K562 (cell line): ENCODE data around the gene SORCS2. TPM values are rescaled to one million over a fixed set of nuclear protein-coding genes. Genes with fewer than 3 reads are reported as not detected.

Experiments used
- CBX1 ChIP-seq: sonication (generic); IDR thresholded peaks from 2 replicates; pipeline ENCODE4 v1.6.1; 2016; ENCODE audit warnings: antibody characterized with exemption, low read depth, mild to moderate bottlenecking
- NFRKB ChIP-seq: fragments of 450-650 bp; IDR thresholded peaks from 2 replicates; pipeline ENCODE4 v1.6.1; 2016; ENCODE audit warnings: low read depth
- NFXL1 ChIP-seq: fragments of 450-650 bp; formaldehyde crosslinking; IDR thresholded peaks from 2 replicates; pipeline ENCODE4 v1.4.0; 2021; ENCODE audit warnings: mild to moderate bottlenecking
- POU5F1 ChIP-seq: fragments of 150-350 bp; IDR thresholded peaks from 2 replicates; pipeline ENCODE4 v1.6.1; 2014; ENCODE audit warnings: borderline replicate concordance, low read length, low read depth, mild to moderate bottlenecking; ENCODE audit not compliant: partially characterized antibody
- SP2 ChIP-seq: IDR thresholded peaks from 2 replicates; pipeline ENCODE4 v1.6.1; 2011; ENCODE audit warnings: mild to moderate bottlenecking, low read depth, low read length, moderate library complexity; ENCODE audit not compliant: poor library complexity, severe bottlenecking; ENCODE audit errors: extremely low read depth
- ZBTB8A ChIP-seq: fragments of 450-650 bp; IDR thresholded peaks from 2 replicates; pipeline ENCODE4 v1.6.1; 2018; ENCODE audit warnings: mild to moderate bottlenecking, moderate library complexity; ENCODE audit not compliant: partially characterized antibody
- ZNF140 ChIP-seq: fragments of 250-450 bp; sonication (Bioruptor Pico); IDR thresholded peaks from 2 replicates; pipeline ENCODE4 v1.8.0; 2021; ENCODE audit warnings: moderate library complexity, mild to moderate bottlenecking, inconsistent platforms
- polyA plus RNA-seq, 8 experiments: library from polyadenylated mRNA; depleted of rRNA in 4 of 8; stranded (reverse) in 5 of 8; unstranded in 3 of 8; fragments of >200 nt; fragmentation: Nextera tagmentation in 2 of 8; fragmentation: Illumina TruSeq in 1 of 8; extraction: Ambion mirVana in 2 of 8; extraction: Trizol in 1 of 8; gene quantifications; 2 replicates each; pipeline versions ENCODE4 v1.2.1 to v1.2.3, GENCODE V29; 2011 to 2014; ENCODE audit warnings: inconsistent platforms in 1 of 8, missing spikeins in 1 of 8
- total RNA-seq, 7 experiments: library from RNA; depleted of rRNA in 6 of 7; stranded (reverse); fragments of >200 nt in 6 of 7; fragmentation: Illumina TruSeq in 2 of 7; extraction: Trizol in 2 of 7; gene quantifications; 2 replicates each; pipeline versions ENCODE4 v1.2.1 to v1.2.3, GENCODE V29; 2011 to 2021; ENCODE audit warnings: low replicate concordance in 1 of 7
- TF ChIP-seq, protein P1 (sequence below): sonication (generic); formaldehyde crosslinking; IDR thresholded peaks from 2 replicates; pipeline ENCODE4 v1.8.0; 2022; ENCODE audit warnings: mild to moderate bottlenecking, missing genetic modification reagents
- TF ChIP-seq, protein P2 (sequence below), 3 experiments: fragments of 200-800 bp in 1 of 3; sonication (Bioruptor generic) in 1 of 3; sonication (generic) in 1 of 3; formaldehyde crosslinking in 1 of 3; IDR thresholded peaks; 2 replicates each; pipeline versions ENCODE4 v1.6.1 to v1.8.0; 2016 to 2022; ENCODE audit warnings: mild to moderate bottlenecking in 2 of 3, missing compliant biosample characterization in 2 of 3, missing genetic modification characterization in 2 of 3, missing genetic modification reagents in 1 of 3

SORCS2 gene
- total and polyA plus RNA-seq, 9 of the 15 experiments (the other 6 are each of a cell fraction or from before 2014, with no cell fraction given) = not detected

DNA sequence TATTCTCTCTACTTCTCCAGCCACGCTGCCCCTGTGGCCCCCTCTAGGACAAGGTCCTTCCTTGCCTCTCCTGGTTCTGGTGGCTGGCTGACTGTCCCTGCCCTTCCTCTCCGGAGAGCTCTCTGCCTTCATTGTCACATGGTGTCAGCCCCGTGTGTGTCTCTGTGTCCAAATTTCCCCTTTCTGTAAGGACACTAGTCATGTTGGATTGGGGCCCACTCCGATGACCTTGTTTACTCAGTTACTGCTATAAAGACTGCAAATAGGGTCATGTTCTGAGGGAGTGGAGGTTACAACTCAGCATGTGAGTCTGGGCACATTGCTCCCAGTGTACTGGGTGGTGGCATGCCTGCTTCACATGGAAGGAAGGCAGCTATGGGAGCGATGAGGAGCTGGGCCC, 371.9 kb downstream of the SORCS2 start (continued):
- TF ChIP-seq, protein P1, sequence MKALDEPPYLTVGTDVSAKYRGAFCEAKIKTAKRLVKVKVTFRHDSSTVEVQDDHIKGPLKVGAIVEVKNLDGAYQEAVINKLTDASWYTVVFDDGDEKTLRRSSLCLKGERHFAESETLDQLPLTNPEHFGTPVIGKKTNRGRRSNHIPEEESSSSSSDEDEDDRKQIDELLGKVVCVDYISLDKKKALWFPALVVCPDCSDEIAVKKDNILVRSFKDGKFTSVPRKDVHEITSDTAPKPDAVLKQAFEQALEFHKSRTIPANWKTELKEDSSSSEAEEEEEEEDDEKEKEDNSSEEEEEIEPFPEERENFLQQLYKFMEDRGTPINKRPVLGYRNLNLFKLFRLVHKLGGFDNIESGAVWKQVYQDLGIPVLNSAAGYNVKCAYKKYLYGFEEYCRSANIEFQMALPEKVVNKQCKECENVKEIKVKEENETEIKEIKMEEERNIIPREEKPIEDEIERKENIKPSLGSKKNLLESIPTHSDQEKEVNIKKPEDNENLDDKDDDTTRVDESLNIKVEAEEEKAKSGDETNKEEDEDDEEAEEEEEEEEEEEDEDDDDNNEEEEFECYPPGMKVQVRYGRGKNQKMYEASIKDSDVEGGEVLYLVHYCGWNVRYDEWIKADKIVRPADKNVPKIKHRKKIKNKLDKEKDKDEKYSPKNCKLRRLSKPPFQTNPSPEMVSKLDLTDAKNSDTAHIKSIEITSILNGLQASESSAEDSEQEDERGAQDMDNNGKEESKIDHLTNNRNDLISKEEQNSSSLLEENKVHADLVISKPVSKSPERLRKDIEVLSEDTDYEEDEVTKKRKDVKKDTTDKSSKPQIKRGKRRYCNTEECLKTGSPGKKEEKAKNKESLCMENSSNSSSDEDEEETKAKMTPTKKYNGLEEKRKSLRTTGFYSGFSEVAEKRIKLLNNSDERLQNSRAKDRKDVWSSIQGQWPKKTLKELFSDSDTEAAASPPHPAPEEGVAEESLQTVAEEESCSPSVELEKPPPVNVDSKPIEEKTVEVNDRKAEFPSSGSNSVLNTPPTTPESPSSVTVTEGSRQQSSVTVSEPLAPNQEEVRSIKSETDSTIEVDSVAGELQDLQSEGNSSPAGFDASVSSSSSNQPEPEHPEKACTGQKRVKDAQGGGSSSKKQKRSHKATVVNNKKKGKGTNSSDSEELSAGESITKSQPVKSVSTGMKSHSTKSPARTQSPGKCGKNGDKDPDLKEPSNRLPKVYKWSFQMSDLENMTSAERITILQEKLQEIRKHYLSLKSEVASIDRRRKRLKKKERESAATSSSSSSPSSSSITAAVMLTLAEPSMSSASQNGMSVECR (CRISPR knock-in tag) = no peak
- TF ChIP-seq CBX1 (no peak), SP2 (no peak), ZBTB8A (no peak), NFRKB (no peak), NFXL1 (CRISPR knock-in tag) (no peak), ZNF140 (CRISPR knock-in tag) (no peak), POU5F1 (no peak)
- TF ChIP-seq, protein P2, sequence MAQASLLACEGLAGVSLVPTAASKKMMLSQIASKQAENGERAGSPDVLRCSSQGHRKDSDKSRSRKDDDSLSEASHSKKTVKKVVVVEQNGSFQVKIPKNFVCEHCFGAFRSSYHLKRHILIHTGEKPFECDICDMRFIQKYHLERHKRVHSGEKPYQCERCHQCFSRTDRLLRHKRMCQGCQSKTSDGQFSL (CRISPR knock-in tag; IDR thresholded peaks at IDR 0.05) = no peak
- TF ChIP-seq, protein P2 (tag; IDR thresholded peaks at IDR 0.05) = no peak
